Measurements from ENCODE around the gene KLHL29. TPM values are rescaled to one million over a fixed set of nuclear protein-coding genes. Genes with fewer than 3 reads are reported as not detected.

KLHL29 gene
- total RNA-seq, 1 experiment from 2014 or later, result 16.7 TPM

DNA sequence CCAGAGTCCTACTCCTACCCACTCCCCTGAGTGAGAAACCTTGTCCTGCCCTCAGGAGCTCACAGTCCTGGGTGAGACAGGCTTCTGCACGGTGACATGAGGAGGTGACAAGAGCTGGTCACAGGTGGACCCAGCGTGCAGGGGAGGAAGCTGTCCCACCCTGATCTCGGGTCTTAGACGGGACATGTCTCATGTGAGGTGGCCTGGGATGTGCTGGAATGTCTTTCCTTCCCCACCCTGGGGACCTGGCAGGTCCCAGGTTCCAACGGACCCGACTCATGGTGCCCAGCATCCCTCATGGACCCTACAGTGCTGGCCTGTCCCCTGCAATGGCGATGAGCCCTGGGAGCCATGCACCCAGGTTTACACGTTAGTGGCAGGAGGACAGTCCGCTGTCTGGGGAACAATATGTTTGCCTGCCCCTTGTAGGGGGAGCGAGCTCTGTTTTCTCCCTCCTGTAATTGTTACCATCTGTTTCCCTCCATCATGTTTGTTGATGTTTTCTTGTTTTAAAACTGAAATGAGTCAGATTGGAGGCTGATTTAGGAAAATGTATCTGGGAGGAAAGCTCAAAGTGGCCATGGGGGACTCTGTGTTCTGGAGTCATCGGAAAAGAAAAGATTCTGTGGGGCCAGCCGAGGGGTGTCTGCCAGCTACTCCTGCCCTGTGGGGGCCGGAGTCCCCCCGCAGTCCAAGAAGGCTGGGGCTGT, 238.1 kb downstream of the KLHL29 start:
- ChIA-PET POLR2A (no interaction called here), CTCF (no interaction called here), RAD21 (ENCODE audit: low non-redundant PET in 1 of 2, low total read pairs in 2 of 2, uncharacterized antibody in 2 of 2, unreplicated experiment in 2 of 2) (no interaction called here)
- BruUV-seq (replicated peaks), result no TSS peak
- intact Hi-C loops (cut with micrococcal nuclease), result no loop called here
- Histone ChIP-seq H3K4me1 (ENCODE audit: control insufficient read depth in 1 of 2, insufficient read depth in 2 of 2, low read length in 2 of 2) (no peaks in the 10 kb centered on the region), H3K4me2 (ENCODE audit: low read length) (no peak overlapping the region), H3K4me3 (replicated peaks in 1 of 2; ENCODE audit: low read depth in 1 of 2, low read length in 2 of 2) (no peak overlapping the region), H3K36me3 (ENCODE audit: control insufficient read depth in 1 of 2, insufficient read depth in 2 of 2, low read length in 2 of 2) (no peaks in the 10 kb centered on the region), H3K27ac (ENCODE audit: low read depth, low read length) (no peak overlapping the region), H3K9ac (ENCODE audit: low read length) (no peak overlapping the region), H3K9me3 (ENCODE audit: control insufficient read depth in 1 of 2, insufficient read depth in 1 of 2, low read depth in 1 of 2, low read length in 2 of 2) (no peaks in the 10 kb centered on the region), H4K20me1 (ENCODE audit: insufficient read depth) (no peaks in the 10 kb centered on the region), H3K9me2 (ENCODE audit: insufficient read depth) (no peaks in the 10 kb centered on the region), H2AFZ (ENCODE audit: low read depth, low read length, poor library complexity, severe bottlenecking) (no peak overlapping the region), H3K79me2 (ENCODE audit: insufficient read depth, low read length) (no peaks in the 10 kb centered on the region), H3K27me3 (ENCODE audit: insufficient read depth, low read length) (no peaks in the 10 kb centered on the region)
- ATAC-seq (no peak), DNase-seq (ENCODE audit: low read depth, low spot score) (no peak)
- TF ChIP-seq, protein P1, sequence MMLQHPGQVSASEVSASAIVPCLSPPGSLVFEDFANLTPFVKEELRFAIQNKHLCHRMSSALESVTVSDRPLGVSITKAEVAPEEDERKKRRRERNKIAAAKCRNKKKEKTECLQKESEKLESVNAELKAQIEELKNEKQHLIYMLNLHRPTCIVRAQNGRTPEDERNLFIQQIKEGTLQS (IDR thresholded peaks at IDR 0.05), result no peak
- TF ChIP-seq ELF1 (IDR thresholded peaks at IDR 0.05; ENCODE audit: borderline replicate concordance, low read depth) (no peak), SRF (IDR thresholded peaks at IDR 0.05; ENCODE audit: low read depth) (no peak), CEBPB (IDR thresholded peaks at IDR 0.05; ENCODE audit: low read depth) (no peak), EGR1 (IDR thresholded peaks at IDR 0.05; ENCODE audit: low read depth) (no peak), POLR2A (IDR thresholded peaks at IDR 0.05; ENCODE audit: borderline replicate concordance, extremely low read depth, insufficient read depth, insufficient read length) (no peak)
- TF ChIP-seq, protein P2, sequence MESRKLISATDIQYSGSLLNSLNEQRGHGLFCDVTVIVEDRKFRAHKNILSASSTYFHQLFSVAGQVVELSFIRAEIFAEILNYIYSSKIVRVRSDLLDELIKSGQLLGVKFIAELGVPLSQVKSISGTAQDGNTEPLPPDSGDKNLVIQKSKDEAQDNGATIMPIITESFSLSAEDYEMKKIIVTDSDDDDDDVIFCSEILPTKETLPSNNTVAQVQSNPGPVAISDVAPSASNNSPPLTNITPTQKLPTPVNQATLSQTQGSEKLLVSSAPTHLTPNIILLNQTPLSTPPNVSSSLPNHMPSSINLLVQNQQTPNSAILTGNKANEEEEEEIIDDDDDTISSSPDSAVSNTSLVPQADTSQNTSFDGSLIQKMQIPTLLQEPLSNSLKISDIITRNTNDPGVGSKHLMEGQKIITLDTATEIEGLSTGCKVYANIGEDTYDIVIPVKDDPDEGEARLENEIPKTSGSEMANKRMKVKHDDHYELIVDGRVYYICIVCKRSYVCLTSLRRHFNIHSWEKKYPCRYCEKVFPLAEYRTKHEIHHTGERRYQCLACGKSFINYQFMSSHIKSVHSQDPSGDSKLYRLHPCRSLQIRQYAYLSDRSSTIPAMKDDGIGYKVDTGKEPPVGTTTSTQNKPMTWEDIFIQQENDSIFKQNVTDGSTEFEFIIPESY (IDR thresholded peaks at IDR 0.05; ENCODE audit: extremely low read depth, insufficient replicate concordance, low read length), result no peak

DNA sequence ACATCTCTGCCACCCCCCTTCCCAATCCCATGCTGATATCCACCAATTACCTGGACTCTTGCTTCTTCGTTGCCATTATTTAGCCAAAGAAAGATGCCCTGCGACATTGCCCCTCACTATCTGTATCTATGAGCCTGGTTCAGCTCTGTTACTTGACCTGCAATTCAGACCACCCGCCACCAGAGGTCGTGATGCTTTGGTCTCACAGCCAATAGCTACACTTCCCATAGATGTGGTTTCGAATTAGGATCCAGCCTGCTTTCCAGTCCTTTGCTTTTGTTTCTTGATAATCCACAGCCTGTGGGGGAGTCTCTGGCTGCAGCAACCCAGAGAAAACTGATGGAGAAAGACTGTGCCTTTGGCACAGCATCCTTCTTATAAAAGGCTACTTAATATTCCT, 239.4 kb downstream of the KLHL29 start:
- ATAC-seq, result peak; percentile 81
- no peak overlapping the region for H2AFZ ChIP-seq (ENCODE audit: low read depth, low read length, poor library complexity, severe bottlenecking)
- no TSS peak for BruUV-seq (replicated peaks)
- no peak overlapping the region for H3K4me2 ChIP-seq (ENCODE audit: low read length)
- H3K9ac ChIP-seq (ENCODE audit: low read length), result no peak overlapping the region
- H3K27ac ChIP-seq (ENCODE audit: low read depth, low read length), result no peak overlapping the region
- POLR2A ChIA-PET, result no interaction called here
- H3K36me3 ChIP-seq (ENCODE audit: control insufficient read depth in 1 of 2, insufficient read depth in 2 of 2, low read length in 2 of 2), result no peaks in the 10 kb centered on the region
- H3K9me3 ChIP-seq (ENCODE audit: control insufficient read depth in 1 of 2, insufficient read depth in 1 of 2, low read depth in 1 of 2, low read length in 2 of 2), result no peaks in the 10 kb centered on the region
- H3K4me3 ChIP-seq (replicated peaks in 1 of 2; ENCODE audit: low read depth in 1 of 2, low read length in 2 of 2), result no peak overlapping the region
- H4K20me1 ChIP-seq (ENCODE audit: insufficient read depth), result no peaks in the 10 kb centered on the region
- H3K9me2 ChIP-seq (ENCODE audit: insufficient read depth), result no peaks in the 10 kb centered on the region
- H3K79me2 ChIP-seq (ENCODE audit: insufficient read depth, low read length), result no peaks in the 10 kb centered on the region
- CTCF ChIA-PET, result interaction anchor here (1.0 to 1.1 kb wide), 3 partner anchors 9 to 22 kb away, joined by 3 to 6 read pairs (median 3); no protein-coding TSS in a partner anchor
- no peaks in the 10 kb centered on the region for H3K27me3 ChIP-seq (ENCODE audit: insufficient read depth, low read length)
- RAD21 ChIA-PET (ENCODE audit: low non-redundant PET in 1 of 2, low total read pairs in 2 of 2, uncharacterized antibody in 2 of 2, unreplicated experiment in 2 of 2), result no interaction called here
- H3K4me1 ChIP-seq (ENCODE audit: control insufficient read depth in 1 of 2, insufficient read depth in 2 of 2, low read length in 2 of 2), result no peaks in the 10 kb centered on the region
- DNase-seq (ENCODE audit: low read depth, low spot score), result peak; percentile 13
- intact Hi-C loops (cut with micrococcal nuclease), result no loop called here
- TF ChIP-seq EZH2 (IDR thresholded peaks at IDR 0.05), result no peak
- TF ChIP-seq, protein P3, sequence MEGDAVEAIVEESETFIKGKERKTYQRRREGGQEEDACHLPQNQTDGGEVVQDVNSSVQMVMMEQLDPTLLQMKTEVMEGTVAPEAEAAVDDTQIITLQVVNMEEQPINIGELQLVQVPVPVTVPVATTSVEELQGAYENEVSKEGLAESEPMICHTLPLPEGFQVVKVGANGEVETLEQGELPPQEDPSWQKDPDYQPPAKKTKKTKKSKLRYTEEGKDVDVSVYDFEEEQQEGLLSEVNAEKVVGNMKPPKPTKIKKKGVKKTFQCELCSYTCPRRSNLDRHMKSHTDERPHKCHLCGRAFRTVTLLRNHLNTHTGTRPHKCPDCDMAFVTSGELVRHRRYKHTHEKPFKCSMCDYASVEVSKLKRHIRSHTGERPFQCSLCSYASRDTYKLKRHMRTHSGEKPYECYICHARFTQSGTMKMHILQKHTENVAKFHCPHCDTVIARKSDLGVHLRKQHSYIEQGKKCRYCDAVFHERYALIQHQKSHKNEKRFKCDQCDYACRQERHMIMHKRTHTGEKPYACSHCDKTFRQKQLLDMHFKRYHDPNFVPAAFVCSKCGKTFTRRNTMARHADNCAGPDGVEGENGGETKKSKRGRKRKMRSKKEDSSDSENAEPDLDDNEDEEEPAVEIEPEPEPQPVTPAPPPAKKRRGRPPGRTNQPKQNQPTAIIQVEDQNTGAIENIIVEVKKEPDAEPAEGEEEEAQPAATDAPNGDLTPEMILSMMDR (IDR thresholded peaks at IDR 0.05 in 2 of 3, conservative IDR thresholded peaks at IDR 0.05 in 1 of 3; ENCODE audit: borderline replicate concordance in 1 of 3, insufficient read depth in 1 of 3, low read depth in 2 of 3, low read length in 2 of 3), result peak in 2 of 3 experiments; percentile 72 to 87; a peak in 4 of 6 replicates
- TF ChIP-seq SRF (IDR thresholded peaks at IDR 0.05; ENCODE audit: low read depth), result no peak
- TF ChIP-seq POLR2AphosphoS5 (IDR thresholded peaks at IDR 0.05; ENCODE audit: low read depth, low read length), result no peak
- TF ChIP-seq RAD21 (IDR thresholded peaks at IDR 0.05; ENCODE audit: low read depth), result no peak
- TF ChIP-seq, protein P4, sequence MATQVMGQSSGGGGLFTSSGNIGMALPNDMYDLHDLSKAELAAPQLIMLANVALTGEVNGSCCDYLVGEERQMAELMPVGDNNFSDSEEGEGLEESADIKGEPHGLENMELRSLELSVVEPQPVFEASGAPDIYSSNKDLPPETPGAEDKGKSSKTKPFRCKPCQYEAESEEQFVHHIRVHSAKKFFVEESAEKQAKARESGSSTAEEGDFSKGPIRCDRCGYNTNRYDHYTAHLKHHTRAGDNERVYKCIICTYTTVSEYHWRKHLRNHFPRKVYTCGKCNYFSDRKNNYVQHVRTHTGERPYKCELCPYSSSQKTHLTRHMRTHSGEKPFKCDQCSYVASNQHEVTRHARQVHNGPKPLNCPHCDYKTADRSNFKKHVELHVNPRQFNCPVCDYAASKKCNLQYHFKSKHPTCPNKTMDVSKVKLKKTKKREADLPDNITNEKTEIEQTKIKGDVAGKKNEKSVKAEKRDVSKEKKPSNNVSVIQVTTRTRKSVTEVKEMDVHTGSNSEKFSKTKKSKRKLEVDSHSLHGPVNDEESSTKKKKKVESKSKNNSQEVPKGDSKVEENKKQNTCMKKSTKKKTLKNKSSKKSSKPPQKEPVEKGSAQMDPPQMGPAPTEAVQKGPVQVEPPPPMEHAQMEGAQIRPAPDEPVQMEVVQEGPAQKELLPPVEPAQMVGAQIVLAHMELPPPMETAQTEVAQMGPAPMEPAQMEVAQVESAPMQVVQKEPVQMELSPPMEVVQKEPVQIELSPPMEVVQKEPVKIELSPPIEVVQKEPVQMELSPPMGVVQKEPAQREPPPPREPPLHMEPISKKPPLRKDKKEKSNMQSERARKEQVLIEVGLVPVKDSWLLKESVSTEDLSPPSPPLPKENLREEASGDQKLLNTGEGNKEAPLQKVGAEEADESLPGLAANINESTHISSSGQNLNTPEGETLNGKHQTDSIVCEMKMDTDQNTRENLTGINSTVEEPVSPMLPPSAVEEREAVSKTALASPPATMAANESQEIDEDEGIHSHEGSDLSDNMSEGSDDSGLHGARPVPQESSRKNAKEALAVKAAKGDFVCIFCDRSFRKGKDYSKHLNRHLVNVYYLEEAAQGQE (IDR thresholded peaks at IDR 0.05; ENCODE audit: low read depth), result no peak
